Vagina (tissue), 2 donors: ENCODE measurements around the gene CFAP69.

Experiments
- CTCF ChIP-seq, 3 experiments: fragments of 450-650 bp in 2 of 3; fragments of 200-600 bp in 1 of 3; sonication (generic) in 1 of 3; IDR thresholded peaks; one replicate each; pipeline ENCODE4 v1.5.1; 2017 to 2019; ENCODE audit warnings: antibody characterized with exemption in 3 of 3, mild to moderate bottlenecking in 2 of 3, moderate library complexity in 2 of 3
- POLR2AphosphoS5 ChIP-seq, 2 donors: sonication (generic); formaldehyde crosslinking; IDR thresholded peaks; one replicate each; pipeline ENCODE4 v1.9.0; 2017; ENCODE audit warnings: antibody characterized with exemption in 2 of 2, mild to moderate bottlenecking in 2 of 2, low read depth in 1 of 2; ENCODE audit not compliant: insufficient read depth in 1 of 2

- no peak for TF ChIP-seq CTCF (IDR thresholded peaks at IDR 0.05)
- TF ChIP-seq POLR2AphosphoS5 (IDR thresholded peaks at IDR 0.05; ENCODE audit: insufficient read depth in 1 of 2, low read depth in 1 of 2) = no peak
Measured at GRCh38 chr7:90222390-90222789, 22.6 kb upstream of the CFAP69 start.
